Stimulated activated CD4-positive, alpha-beta T cell treated with anti-CD3 and anti-CD28 coated beads, Interleukin-12 subunit alpha, Interleukin-12 subunit beta, amount 100 ng/mL, for 4 hours (primary cell): ENCODE data around the gene PTGES2.

Source experiments
- DNase-seq: peaks from one replicate; pipeline ENCODE4 v3.0.0-alpha.2; 2020

PTGES2 gene

DNA sequence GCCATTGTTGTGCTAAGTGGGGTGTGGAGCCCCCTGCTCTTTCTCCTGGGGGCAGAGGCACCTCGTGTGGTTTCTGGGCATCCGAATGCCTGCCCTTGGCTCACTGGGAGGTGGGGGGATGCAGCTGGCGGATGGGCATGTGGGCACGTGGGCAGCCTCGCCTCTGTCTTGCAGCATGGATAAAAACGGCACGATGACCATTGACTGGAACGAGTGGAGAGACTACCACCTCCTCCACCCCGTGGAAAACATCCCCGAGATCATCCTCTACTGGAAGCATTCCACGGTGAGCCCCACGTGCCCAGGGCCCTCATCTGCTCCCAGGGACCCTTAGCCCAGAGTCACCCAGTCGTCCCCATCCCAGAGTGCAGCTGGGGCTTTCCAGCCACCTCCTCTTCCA lies 25.3 kb downstream of the PTGES2 start:
- DNase-seq, result no peak

DNA sequence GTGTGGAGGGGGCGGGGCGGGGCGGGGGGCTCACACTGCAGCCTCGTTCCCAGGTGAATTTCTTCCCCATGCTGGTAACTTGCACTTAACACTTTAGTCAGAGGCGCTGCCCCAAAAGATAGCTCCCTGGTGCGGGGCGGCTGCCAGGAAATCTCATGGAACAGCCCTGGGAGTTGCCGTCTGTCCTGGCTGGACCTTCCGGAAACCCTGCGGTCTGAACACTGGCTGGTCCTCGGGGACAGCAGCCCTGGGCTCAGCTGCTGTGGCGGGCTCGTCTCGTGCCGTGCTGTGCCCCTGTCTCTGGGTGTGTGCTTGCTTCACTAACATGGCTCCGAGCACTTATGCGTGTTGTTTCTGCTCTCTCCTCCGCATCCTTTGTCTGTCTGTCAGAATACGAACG lies 25.8 kb downstream of the PTGES2 start:
- DNase-seq, result no peak

DNA sequence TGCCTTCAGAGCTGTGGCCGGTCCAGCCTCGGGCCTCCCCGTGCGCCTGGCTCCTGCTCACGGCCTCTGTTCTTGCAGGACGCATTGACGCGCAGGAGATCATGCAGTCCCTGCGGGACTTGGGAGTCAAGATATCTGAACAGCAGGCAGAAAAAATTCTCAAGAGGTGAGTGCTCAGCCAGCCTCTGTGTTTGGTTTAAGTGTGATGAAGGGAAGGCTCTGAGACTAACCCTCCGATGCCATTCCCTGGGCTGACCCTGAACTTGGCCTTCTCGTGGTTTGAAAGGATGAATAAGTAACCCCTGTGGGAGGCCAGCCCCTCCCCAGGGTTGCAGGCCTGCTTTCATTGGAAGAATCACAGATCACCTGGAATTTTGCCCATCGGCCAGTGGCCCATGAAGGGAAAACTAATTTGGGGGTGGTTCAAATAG lies 26.3 kb downstream of the PTGES2 start:
- DNase-seq, result no peak

DNA sequence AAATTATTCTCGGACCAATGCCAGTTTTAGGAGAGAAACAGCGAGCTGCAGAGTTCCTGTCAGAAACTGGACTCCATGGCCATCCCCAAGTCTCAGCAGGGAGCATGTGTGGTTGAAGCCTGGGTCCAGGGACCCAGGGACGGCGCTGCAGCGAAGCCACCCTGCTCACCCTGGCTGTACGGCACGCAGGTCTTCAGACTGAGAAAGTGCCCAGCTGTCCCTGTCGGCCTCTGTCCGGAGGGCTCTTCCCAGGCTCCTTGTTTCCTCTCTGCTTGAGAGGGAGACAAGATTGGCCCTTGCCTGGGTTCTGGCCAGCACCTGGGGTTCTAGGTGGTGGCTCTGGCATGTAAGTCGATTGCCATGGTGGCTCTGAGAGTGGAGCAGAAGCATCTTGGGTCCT lies 26.9 kb downstream of the PTGES2 start:
- no peak for DNase-seq

DNA sequence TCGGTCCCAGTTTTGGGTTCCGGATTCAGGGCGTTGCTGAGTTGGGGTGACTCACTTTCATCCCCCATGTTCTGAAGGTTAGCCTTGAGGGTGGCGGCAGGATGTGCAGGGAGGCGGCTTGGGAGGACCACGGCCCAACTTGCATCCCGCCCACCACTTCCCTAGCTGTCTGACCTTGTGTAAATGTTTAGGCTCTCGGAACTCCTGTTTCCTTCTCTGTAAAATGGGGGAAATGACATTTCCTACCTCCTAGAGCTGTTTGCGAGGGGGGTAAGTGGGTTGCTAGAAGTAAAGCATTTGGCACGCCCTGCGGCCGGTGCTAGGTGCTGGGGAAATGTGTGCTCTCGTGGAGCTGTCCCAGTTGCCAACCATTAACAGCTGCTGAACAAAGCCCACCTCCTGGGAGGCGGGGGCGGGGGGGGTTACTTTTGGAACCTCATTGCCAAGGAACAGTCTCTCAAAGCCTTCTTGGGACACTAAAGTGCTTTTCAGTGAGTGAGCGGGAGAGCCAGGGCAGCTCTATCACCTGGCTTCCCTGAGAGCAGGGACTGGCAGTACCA lies 27.5 kb downstream of the PTGES2 start:
- DNase-seq, result no peak

DNA sequence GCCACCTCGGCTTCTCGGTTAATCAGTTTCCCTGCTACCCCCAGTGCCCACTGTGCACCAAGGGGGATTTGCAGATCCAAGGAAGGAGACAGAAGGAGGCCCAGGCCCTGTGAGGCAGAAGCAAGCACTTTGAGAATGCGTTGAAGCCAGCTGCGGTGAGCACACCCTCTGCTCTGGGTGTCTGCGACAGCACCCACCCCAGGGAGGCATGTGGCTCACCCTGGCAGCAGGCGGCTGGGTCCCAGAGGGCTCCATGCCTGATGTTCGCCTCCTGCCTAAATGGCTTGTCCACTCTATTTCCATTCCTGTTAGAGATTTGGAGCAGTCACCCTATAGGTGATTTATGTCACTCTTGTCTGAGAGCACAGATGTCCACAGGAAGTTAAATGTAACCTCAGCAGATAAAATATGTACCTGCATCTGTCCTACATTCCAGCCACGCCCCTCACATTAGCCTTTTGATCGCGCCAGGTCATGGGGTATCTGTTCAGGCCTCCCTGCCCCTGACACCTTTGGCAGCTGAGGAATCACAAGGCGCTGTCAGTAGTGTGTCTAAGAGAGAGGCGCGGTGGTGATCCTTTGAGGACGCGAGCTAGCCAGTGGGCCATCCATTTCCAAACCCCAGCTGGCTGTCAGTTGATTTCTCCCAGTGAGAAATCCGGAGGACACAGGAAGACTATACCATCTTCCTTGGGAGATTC lies 28.1 kb downstream of the PTGES2 start:
- DNase-seq, result no peak

DNA sequence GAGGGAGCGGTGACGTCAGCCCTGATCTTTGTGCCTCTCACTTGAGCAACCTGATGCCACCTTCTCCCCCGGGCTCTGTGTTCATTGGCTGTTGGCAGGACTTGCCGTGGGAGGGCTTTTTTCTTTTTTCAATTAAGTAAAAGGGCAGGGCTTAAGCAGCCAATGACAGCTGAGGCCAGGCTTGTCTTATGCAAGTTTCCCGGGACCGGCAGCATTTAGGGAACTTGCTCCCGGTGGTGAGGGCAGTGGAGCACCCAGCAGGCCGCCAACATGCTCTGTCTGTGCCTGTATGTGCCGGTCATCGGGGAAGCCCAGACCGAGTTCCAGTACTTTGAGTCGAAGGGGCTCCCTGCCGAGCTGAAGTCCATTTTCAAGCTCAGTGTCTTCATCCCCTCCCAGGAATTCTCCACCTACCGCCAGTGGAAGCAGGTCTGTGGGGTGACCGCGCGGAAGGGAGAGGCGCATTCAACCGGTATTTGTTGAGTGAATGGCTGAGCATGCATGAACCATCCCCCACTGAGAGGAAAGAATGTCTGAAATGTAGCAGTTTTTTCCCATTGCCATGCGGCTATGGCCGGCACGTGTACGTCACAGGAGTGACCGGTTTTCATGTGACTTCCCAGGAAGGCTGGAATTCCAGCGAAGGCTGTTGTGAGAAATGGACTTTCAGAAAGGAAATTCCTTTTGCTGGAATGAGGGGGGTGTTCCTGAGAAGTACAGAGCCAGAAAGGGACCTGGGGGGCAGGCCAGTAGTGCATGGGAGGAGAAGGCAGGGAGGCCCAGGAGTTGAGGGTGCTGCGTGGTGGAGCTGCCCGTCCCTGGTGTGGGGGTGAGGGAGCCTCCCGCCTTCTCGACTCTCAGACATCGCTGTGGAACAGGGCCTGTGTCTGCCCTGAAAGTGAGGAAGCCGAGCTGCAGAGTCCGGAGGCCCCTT lies 29.0 kb downstream of the PTGES2 start:
- DNase-seq, result peak; percentile 62

DNA sequence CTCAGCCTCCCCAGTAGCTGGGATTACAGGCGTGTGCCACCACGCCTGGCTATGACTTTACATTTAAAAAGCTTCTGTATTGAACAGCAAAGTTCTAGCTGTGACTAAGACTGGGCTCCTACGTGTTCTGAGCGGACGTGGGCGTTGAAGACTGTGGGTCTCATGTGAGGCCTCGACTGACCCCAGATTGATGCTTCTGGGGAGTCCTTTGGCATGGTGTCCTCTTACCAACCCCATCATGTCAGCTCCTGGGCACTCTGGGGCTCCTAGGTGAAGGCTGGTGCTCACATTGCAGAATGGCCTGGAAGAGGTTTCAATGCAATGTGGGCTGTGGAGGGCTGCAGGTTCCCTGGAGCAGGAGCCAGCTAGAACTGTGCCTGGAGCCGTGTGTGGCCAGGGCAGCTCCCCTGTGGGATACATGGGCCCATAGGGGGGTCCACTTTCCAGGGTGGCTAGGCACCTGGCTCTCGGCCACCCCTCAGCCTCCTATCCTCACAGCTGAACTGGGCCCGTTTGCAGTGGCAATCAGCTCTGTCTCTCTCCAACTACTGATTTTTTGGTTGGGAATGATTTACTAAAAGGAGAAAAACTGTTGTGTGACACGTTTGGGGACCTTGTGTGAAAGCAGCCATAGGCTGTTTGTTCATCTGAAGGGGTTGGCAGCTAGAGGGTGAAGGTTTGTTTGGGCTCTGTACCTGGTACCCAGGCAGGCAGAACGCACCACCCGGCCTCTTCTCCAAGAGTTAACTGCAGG lies 29.8 kb downstream of the PTGES2 start:
- DNase-seq, result no peak

DNA sequence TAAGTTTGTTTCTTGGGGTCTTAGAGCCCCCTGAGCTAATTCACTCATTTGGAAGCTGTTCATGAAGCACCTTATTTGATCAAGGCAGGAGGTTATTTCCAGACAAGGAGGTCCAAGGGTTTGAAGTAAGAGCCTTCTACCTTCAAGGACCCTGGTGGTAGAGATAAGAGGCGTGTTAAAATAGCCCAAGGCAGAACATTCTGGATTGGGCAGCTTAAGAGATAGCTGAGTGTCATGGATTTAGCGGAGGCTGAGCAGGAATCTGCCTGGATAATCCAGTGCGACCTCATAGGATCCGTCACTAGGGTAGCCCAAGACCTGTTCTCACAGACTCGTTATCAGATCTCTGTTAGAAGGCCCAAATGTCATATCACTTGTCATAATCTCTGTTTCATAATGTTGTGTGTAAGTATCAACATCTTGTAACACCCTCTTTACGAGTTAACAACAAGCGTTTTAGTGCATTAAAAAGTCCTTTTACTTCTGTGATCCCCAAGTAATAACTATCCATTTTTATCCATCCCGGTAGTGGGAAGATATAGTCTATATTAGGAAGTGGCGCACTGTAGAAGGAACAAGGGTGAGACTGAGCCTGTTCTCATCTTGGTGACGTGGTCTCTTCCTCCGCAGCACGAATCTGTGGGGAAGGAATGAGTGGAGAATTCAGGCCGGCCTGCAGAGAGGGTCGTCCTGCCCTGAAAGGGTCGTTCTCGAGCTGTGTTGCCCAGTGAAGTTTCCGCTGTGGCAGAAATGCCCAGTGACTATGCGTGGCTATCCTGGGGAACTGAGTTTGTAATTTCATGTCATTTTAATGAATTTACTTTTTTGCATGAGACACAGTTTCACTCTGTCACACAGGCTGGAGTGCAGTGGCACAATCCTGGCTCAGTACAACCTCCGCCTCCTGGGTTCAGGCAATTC lies 30.7 kb downstream of the PTGES2 start:
- DNase-seq, result no peak

DNA sequence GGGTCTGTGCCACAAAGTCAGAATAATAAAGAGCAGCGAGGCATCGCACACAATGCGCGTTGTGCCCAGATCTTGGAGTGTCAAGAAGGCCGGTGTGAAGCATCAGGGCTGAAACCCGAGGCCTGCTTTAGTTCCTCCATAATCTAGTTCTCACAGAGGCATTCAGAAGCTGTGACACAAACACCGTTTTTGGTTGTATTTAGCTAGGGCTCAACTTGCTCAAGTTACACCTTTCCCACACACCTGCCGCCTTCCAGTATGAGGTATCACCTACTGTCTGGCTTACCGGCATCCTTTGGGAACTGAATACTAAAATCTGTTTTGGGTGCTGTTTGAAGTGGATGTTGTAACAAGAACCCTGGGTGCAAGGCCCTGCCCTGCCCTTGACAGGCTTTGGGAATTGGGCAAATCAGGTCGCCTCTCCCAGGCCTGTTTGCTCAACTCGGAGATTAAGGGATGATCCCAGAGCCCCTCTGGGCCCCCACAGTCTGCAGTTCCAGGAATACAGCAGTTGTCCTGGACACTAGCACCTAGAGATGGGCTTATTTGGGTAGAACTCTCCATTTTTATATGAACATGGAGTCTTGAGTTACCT lies 32.5 kb downstream of the PTGES2 start:
- no peak for DNase-seq

DNA sequence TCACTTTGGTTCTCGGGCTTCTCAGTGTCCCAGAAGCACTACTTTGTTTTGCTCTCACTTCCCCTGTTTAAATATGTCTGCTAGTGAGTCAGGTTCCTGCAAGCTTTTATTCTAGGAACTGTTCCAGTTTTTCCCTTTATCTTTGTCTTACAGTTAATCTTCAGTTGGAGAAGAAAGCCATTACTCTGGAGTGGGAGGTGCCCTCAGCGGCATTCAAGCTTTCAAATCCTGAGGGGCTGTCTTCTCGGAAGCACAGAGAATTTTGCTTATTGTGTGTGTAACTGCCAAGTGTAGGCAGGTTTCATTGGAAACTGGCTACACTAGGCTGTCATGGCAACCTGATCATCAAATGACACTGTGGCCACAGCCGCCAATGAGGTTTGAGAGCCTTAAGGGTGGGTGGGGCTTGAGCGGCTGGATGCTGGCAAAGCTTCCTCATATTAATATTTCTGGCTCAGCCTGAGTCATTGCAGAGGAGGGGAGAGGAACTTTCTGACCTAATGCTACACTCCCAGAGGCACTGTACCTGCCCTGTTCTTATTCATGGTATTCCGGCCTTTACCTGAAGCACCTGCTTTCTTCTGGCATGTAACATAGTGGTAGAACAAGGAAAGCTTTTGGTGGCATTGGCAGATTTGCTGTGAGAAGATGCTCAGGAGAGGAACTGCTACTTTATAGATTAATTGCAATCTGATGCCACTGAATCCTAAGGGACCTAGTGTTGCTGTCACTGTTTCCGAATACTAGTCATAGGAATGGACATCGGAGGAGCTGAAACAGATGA lies 33.2 kb downstream of the PTGES2 start:
- DNase-seq, result peak; percentile 75

DNA sequence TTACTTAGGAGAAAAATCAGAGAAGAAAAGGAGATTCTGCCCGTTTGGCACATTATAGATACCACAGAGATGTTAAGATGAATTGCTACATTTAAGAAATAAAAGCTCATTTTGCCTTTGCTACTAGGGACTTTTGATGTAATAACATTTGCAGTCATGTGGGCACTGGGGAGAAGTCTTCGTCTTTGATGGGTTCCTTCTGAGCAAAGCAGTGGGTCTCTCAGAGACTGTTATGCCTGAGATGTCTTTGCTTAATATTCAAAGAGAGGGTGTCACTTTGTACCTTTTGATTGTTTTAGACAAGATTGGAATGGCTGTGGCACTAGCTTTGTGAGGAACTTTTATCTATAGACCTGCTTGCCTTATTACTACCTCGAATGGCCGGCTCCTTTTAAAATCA lies 34.5 kb downstream of the PTGES2 start:
- no peak for DNase-seq

DNA sequence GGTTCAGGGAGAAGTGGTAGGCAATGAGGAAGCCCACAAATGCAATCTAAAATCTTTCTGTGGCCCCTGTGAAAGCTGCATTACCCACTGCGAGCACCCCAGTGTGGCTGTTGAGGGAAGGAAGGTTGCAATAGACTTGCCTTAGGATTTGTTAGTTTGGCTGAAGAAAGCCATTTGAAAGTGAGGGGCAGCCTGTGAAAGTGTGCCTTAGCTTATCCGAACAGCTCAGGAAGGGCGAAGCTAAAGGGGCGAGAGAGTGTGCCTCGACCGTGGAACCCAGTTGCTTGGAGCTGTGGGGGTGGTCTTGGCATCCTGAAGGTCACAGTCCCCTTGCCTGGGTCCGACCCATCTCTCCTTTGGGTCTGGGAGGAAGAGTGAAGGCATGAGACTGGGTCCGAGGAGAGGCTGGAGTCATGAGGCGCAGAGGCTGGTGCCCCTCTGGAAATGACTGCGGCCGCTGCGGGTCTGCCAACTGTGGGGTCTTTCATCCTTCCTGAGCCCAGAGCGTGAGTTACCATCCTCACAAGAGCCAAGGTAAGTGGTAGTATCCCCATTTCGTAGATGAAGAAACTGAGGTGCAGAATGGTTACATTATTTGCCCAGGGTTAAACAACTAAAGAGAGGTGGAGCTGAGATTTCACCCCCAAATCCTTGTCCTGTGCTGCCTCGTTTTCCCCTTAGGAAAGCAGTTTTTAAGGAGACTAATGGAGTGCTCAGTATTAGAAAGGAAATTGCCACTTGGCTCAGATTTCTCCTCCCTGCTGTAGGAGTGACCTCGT lies 35.1 kb downstream of the PTGES2 start:
- no peak for DNase-seq

DNA sequence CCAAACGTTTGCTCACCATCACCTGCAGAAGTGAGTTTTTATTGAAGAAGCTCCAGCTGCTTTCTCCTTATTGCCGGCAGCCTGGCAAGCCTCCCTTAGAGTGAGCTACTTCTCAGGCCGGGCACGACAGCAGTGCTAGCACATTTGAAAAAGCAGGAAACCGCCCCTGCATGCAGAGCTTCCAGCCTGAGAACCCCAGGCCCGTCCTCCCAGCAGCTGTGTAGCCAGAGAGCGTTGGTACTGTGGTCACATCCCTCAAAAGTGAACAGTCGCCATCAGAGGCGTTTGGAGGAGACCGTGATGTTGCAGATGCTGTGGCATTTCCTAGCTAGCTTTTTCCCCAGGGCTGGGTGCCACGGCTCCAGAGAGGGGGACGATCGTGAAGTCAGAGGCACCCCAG lies 36.0 kb downstream of the PTGES2 start:
- no peak for DNase-seq

DNA sequence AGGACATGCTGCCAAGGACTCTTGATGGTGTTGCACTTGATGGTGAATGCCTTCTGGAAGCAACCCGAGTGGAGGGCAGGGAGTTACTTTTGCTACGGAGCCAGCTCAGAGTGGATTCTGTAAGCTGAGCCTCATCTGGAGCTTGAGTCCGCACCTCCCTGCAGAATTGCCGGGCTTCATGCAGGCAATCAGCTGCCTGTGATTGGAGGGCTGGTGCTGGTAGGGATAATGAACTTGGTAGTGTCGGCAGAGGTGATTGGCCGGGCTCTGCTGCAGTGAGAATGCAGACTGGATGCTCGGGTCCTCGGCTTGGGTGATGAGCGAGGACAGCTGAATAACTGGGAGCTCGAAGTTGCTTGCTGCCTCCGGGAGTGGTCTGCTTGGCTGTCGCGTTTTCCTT lies 36.4 kb downstream of the PTGES2 start:
- no peak for DNase-seq

DNA sequence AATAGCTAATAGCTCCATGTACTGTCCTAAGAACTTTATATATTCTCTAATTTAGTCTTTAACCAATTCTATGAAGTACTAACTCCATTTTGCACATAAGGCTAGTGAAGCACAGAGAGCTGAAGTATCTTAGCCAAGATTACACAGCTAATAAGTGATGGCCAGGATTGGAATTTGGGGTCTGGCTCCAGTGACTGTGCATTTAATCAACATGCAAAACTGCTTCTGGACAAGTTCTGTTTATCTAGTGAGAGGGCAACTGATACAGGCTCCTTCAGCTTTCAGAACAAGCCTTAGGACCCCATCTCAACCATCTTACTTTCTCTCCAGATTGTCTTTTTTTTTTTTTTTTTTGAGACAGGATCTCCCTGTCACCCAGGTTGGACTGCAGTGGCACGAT lies 38.2 kb downstream of the PTGES2 start:
- no peak for DNase-seq

DNA sequence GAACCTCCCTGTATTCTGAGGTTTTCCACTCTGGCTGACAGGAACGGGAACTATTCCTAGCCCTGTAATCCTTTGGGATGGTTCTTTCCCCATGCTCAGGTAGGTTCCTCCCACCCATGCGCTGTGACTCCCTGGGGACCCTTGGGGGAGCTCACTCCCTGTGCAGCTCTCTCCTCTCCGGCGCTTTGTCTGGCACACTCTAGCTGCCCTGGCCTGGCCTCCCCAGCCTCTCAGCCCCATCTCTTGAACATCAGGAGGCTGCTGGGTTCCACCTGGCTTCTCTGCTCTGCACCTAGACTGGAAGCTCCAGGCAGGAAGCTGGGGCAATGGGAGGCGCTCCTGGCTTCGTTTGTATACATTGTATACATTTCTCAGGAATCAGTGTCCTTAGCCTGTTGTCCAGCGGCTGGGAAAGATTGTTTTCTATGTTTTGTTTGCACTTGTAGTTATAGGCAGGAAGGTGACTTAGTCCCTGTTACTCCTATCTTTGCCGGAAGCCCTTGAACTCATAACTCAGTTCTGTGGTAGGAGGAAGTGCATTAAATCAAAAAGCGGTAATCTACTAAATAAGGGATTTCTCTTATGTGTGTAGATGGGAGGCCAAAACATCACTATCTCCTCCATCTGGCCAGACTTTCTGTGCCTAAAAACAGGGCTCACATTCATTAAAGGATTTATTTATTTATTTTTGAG lies 39.1 kb downstream of the PTGES2 start:
- no peak for DNase-seq

DNA sequence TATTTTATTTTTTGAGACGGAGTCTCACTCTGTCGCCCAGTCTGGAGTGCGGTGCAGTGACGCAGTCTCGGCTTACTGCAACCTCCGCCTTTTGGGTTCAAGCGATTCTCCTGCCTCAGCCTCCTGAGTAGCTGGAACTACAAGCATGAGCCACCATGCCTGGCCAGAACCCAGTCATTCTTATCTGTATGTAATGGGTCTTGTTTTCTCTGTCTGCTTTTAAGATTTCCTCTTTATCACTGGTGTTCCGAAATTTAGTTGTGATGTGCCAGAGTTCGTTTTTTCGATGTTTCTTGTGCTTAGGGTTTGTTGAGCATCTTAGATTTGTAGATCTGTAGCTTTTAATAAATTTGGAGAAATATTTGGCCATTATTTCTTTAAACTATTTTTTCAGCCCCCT lies 40.3 kb downstream of the PTGES2 start:
- no peak for DNase-seq

DNA sequence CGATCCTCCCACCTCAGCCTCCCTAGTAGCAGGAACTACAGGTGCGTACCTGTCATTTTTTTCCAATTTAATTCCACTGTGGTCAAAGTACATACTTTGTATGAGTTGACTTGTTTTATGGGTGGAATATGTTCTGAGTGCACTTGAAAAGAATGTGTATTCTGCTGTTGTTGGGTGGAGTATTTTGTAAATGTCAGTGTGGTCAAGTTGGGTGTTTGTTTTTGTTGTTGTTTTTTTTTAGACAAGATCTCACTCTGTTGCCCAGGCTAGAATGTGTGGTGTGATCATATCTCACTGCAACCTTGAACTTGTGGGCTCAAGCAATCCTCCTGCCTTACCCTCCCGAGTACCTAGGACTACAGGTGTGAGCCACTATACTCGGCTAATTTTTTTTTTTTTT lies 41.6 kb downstream of the PTGES2 start:
- DNase-seq, result no peak
